ENCODE results near the gene HBS1L.

Gene HBS1L

GRCh38 chr6:135033238-135033637, 21.4 kb downstream of the HBS1L start:
- DNase-seq (ENCODE audit: low read depth): no peak
- H3K4me3 ChIP-seq (ENCODE audit: low read depth, low read length): no peak overlapping the region
- TF ChIP-seq, protein P1, sequence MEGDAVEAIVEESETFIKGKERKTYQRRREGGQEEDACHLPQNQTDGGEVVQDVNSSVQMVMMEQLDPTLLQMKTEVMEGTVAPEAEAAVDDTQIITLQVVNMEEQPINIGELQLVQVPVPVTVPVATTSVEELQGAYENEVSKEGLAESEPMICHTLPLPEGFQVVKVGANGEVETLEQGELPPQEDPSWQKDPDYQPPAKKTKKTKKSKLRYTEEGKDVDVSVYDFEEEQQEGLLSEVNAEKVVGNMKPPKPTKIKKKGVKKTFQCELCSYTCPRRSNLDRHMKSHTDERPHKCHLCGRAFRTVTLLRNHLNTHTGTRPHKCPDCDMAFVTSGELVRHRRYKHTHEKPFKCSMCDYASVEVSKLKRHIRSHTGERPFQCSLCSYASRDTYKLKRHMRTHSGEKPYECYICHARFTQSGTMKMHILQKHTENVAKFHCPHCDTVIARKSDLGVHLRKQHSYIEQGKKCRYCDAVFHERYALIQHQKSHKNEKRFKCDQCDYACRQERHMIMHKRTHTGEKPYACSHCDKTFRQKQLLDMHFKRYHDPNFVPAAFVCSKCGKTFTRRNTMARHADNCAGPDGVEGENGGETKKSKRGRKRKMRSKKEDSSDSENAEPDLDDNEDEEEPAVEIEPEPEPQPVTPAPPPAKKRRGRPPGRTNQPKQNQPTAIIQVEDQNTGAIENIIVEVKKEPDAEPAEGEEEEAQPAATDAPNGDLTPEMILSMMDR (IDR thresholded peaks at IDR 0.05; ENCODE audit: insufficient read depth, low read depth, low read length, missing control alignments): no peak

- TF ChIP-seq, protein P1 (IDR thresholded peaks at IDR 0.05; ENCODE audit: insufficient read depth, low read depth, low read length, missing control alignments): no peak
- no peak for DNase-seq (ENCODE audit: low read depth)
- no peak overlapping the region for H3K4me3 ChIP-seq (ENCODE audit: low read depth, low read length)
Measured at GRCh38 chr6:135030532-135031178, 24.0 kb downstream of the HBS1L start.

DNA sequence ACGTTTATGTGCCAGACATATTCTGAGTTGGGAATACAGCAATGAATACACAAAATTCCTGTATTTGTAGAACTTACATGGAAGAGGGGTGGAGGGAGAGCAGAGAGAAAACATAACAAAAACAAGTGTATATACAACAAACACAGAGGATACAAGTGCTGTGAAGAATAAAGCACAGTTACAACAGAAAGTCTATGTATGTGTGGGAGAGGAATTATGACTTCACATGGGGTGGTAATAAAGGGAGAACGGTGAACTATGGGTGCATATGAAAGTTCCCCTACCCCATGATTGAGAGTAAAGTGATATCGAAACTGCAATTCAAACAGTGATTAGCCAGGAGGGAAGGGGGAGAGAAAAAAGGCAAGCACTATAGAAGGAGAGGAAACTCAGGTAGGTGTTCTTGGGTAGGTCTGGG, 24.6 kb downstream of the HBS1L start:
- TF ChIP-seq, protein P1 (IDR thresholded peaks at IDR 0.05; ENCODE audit: insufficient read depth, low read depth, low read length, missing control alignments): no peak
- DNase-seq (ENCODE audit: low read depth): peak; percentile 75
- H3K4me3 ChIP-seq (ENCODE audit: low read depth, low read length): peak overlapping the region; percentile 18; the same call in 1 of the 2 replicates

DNA sequence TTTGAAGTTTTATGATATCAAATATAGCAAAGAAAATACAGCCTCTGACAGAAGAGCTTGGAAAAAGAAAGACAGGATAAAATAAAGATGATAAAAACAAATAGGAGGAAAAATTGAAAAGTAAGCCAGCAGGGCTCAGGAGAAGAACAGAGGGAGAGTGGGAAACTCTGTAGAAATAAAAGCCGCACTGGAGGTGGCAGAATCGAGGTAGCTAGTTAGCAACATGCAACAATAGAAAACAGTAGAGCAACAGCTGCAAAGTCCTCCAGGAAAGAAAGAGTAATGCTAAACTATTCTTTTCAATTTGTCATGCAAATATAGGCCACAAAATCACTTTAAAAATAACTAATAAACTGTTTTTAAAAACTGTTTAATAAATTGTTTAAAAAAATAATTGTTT, 28.8 kb downstream of the HBS1L start:
- DNase-seq (ENCODE audit: low read depth): no peak
- H3K4me3 ChIP-seq (ENCODE audit: low read depth, low read length): no peak overlapping the region
- TF ChIP-seq, protein P1 (IDR thresholded peaks at IDR 0.05; ENCODE audit: insufficient read depth, low read depth, low read length, missing control alignments): no peak

GRCh38 chr6:135025175-135025574, 29.4 kb downstream of the HBS1L start:
- no peak for DNase-seq (ENCODE audit: low read depth)
- TF ChIP-seq, protein P1 (IDR thresholded peaks at IDR 0.05; ENCODE audit: insufficient read depth, low read depth, low read length, missing control alignments): no peak
- no peak overlapping the region for H3K4me3 ChIP-seq (ENCODE audit: low read depth, low read length)

GRCh38 chr6:135022050-135022697, 32.4 kb downstream of the HBS1L start:
- DNase-seq (ENCODE audit: low read depth): no peak
- TF ChIP-seq, protein P1 (IDR thresholded peaks at IDR 0.05; ENCODE audit: insufficient read depth, low read depth, low read length, missing control alignments): no peak
- H3K4me3 ChIP-seq (ENCODE audit: low read depth, low read length): peak overlapping the region; percentile 13; the same call in 1 of the 2 replicates

All from GM12865 (cell line).